ENCODE data around the gene GABRB3.
"Not testable (repeated sequence)": the region's sequence is repeated elsewhere in the genome, so short reads cannot be mapped to it uniquely, and the experiment has no call there.

GABRB3 gene

DNA sequence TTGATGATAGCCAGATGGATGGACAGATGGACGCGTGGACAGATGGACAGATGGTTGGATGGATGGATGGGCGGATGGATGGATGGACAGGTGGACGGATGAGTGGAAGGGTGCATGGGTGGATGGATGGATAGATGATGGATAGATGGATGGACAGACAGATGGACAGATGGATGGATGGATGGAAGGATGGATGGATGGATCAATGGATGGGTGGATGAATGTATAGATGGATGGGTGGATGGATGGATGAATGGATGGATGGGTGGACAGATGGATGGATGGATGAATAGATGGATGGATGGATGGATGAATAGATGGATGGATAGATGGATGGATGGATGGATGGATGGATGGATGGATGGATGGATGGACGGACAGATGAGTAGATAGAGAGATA is 40.9 kb downstream of the GABRB3 start:
- DNase-seq, result no peak

DNA sequence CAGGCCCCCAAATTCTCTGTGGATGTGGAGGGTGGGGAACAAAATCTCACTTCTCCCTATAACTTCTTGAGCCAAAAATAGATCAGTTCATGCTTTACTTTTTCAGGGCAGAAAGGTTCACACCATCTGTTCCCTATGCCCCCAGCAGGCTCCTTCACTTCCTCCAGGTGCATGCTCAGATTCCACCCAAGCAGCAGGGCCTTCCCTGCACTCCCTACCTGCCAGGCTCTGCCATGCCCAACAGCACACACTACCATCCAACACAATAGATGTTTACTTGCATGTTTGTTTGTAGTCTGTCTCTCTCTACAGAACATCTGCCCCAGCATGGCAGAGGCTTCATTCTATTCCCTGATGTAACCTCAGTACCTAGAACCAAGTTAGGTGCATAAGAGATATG is 43.3 kb downstream of the GABRB3 start:
- peak; percentile 48 for DNase-seq

DNA sequence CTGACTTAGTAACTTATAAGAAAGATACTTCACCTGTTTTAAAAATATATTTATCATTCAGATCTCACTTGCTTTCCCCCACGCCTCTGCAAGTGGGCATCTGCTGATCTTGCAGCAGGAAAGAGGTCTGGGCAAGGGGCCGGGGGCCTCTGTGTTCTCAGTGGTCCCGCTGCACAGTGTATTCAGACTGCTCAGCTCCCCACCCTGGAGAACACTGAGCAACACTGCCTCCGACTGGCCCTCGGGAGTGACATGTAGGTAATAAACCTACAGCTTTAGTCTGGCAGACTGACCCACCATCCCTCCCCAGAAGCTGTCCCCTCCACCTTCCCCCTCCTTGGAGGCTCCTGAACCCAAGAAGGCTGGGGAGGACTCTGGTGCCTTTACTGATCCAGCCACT is 43.8 kb downstream of the GABRB3 start:
- no peak for DNase-seq

DNA sequence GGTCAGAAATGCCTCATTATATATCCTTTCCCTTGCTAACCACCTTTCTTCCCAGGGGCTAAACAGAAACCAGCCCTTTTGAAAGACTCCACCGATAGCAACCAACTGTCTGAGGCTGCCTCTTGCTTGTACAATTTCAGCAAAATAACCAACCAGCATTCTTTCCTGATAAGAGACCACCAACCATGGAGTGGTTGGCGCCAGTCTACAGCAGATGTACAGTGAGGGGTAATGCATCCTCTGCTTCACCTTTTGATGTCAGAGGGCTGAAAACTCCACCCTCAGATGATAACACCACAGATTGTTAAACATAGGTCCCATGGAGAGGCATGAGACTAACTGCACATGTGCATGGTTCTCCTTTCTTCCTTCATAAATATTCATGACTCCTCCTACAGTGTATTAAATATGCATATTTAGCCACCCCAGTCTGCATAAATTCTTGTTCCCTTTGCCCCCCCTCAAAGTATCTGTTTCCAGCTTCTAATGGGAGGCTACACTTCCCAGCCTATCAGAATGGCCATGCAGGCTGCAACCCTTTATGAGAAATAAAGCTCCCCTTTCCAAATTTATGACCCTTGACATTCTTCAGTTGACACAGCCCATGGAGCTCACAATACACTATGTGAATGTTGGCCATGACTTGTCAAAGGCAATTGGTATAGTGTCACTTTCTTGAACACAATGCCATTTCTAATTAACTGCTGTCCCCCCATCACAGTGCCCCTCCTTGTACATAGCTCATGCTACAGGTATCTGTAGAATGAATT is 48.3 kb downstream of the GABRB3 start:
- DNase-seq, result no peak

DNA sequence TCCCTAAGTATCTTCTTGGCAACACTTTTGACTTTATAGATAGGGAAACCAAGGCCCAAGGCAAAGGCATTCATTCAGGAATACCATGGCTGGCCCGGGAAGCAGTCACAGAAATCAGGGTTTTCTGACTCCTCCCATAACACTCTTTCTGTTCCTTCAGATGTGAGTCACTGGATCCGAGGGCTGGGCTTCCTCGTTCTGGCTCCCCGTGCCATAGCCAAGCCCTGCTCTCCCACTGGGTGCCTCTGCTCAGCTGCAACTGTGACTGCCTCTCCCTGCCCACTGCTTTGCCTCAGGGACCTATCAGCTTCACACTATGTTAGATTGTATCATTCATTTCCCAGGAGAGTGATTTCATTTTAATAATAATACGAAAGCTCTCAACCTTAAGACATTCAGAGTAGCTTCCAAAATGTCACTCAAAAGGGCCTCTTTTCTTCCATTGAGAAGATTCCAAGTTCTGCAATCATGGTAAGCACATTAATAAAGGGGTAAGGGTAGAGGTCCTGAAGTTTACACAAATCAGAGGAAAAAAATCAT is 50.2 kb downstream of the GABRB3 start:
- no peak for DNase-seq

DNA sequence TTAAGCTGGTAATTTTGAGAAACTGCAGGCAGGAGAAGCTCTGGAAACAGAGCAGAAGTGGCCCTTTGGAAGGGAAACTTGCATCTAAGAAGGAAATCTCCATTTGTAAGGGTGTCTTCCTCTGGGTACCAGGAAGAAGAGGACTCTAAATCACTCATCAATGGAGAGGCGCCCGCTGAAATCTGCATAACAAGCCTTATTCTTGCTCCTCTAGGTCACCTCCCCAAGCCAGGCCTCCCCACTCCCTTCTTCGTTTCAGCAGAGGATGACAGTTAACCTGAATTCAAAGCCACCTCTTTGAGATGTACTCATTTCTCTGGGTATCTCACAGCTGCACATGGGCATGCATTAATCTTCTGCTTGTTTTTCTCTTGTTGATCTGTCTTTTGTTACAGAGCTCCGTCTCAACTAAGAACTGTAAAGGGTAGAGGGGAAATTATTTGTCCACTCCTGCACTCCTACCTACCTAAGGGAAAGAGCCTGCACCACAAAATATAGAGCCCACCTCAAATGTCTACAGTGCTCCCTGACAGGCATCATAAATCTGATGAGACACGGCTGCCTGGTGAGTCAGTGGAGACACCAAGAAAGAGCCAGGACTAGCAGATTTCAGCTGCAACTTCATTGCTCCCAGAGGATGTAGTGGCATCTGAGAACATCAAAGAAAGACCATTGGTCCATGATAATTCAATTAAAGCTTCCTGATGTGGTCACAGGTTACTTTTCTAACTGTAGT is 51.5 kb downstream of the GABRB3 start:
- no peak for DNase-seq

DNA sequence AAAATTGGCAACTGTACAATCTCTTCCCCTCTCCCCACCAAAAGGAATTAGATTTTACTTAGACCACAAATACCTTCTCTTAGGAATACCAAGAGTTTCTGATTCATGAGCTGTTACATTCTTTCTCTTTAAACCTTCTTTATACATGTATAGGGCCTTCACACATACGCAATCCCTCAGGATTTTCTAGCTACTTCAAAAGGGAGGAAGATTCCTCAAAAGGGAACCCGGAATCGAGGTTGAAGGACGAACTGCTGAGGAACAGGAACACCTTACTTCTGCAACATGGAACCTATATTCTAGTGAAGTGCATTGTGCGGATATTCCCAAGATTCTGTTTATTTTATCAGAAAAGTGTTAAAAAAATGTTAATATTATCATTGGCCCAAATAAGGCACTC is 52.3 kb downstream of the GABRB3 start:
- DNase-seq, result no peak

DNA sequence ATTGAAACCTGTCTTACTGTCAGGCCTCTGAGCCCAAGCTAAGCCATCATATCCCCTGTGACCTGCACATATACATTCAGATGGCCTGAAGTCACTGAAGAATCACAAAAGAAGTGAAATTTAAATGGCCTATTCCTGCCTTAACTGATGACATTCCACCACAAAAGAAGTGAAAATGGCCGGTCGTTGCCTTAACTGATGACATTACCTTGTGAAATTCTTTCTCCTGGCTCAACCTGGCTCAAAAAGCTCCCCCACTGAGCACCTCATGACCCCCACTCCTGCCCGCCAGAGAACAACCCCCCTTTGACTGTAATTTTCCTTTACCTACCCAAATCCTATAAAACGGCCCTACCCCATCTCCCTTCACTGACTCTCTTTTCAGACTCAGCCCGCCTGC is 53.0 kb downstream of the GABRB3 start:
- not testable (repeated sequence) for DNase-seq

DNA sequence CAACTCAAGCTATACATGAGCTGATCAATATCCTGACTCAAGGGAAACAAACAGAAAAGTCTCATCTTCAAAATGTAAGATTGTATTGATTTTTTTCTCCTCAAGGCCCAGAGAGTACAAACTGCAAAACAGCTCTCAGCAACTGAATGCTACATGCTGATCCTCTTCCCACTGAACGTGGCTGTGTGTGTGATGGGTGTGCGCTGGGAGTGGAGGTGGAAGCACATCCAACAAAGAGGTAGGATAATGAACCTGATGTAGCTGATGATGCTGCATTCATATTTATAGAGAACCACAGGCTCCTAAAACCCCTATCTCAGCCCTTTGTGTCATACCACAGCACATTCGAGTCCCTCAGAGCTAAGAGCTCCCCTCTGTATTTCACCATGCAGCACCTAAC is 56.8 kb downstream of the GABRB3 start:
- DNase-seq, result no peak

DNA sequence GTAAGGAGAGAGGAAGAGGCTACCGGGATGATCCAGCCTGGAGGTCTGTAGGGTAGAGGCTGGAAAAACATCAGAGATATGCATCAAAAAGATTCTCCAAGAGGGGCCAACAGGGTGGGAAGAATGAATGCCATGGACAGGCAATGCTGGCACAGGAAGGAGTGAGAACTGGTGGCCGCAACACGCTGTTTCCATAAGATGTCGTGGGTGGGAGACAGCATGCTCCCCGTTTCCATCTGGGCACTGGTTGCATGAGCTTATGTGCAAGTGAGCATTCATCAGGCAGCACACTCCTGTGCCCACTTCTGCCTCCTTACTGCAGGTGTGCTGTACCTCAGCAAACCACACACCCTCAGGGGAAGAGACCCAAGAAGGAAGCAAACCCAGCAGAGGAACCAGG is 59.4 kb downstream of the GABRB3 start:
- DNase-seq, result no peak

DNA sequence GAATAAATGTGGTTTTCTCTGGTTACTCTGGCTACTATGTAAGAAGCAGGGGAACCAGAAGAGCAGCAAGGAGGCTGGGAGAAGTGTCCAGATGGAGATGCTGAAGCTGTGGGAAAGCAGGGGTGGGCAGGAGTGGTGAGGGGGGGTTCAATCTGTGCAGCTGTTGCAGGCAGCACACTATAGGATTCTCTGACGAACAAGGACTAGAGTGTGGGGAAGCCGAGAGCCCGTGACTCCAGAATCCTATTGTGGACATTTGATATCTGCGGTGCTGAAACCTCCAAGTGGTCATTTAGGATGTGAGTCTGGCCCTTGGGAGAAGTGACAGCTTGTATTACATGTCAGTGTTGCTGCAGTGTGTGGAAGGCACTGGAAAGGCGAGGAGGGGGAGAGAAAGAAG is 60.5 kb downstream of the GABRB3 start:
- no peak for DNase-seq

DNA sequence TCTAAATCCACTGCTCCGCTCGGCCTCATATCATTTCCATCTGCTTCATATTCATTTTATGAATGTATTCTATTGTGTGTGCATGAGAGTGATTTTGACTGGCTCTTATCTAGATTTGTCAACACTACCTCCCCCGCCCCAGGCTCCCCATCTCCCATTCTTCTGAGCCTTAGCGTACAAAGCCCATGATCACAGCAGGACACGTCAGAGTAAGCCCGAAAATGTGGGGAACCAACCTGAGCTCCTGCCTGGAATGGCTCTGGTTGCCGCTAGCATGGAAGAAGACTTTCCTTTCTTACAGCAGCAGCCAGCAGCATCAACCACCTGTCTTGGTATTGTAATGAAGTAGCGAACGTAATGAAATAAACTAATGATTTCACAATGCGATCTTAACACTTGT is 61.4 kb downstream of the GABRB3 start:
- DNase-seq, result no peak

DNA sequence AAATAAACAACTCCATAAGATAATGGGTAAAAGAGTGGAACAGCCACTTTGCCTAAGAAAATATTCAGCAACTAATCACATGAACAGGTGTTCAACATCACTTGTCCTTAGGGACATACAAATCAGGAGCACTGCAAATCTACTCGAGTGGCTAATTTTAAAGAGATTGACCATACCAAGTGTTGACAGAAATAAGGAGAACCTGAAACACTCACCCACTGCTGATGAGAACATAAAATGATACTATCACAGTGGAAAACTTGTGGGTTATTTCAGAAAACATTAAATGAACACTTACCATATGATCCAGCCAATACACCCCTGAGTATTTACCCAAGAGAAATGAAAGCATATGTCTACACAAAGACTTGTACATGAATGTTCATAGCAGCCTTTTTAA is 70.5 kb downstream of the GABRB3 start:
- peak; percentile 7 for DNase-seq

DNA sequence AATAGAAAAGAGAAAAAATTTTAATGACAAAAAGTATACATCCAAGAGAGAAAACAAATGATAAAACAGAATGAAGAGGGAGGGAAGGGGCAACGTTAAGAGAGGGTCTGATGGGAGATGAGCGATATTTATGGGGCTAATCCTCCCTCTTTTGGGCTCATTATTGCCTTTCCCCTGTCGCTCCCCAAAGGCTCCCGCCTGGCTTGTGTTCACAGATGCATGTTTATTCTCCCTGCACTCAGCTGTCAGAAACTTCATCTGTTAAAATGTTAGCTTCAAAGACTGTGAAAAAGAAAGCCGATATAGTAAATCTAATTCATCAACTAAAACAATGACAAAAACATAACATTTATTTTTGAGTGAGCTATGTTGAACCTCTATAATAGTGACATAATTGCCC is 74.3 kb downstream of the GABRB3 start:
- no peak for DNase-seq

DNA sequence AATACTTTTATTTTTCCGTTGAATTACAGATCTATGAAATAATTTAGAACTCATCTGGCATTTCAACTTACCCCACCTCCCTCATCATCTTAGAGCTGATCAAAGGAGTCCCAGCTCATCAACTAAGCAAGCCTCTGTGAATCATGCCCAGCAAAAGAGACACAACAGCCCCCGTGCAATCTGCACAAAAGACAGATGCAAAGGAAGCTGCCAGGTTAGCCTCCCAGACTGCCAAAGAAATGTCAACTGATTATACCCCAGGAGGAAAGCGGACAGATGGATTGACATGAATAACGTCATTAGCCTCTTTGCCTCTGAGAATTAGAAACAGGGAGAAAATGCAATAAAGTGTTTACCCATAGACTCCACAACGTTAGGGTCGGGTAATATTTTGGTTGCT is 75.0 kb downstream of the GABRB3 start:
- DNase-seq, result no peak

DNA sequence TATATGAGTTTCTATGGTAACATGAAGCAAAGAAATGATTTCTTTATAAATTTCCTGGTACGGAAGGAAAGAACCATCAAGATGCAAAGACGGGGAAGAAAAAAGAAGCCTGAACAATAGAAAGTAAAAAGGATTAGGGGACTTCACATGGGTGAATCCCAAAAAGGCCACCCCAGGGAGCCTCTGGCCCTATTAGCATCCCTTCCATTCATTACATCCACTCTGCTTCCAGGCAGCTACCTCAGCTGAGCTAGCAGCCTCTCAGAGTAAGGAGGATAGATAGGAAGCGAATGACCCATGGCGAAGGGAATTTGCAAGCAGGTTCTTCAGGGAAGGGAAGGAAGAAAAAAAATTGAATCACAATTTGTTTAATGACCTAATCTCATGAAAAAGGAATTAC is 81.6 kb downstream of the GABRB3 start:
- no peak for DNase-seq

DNA sequence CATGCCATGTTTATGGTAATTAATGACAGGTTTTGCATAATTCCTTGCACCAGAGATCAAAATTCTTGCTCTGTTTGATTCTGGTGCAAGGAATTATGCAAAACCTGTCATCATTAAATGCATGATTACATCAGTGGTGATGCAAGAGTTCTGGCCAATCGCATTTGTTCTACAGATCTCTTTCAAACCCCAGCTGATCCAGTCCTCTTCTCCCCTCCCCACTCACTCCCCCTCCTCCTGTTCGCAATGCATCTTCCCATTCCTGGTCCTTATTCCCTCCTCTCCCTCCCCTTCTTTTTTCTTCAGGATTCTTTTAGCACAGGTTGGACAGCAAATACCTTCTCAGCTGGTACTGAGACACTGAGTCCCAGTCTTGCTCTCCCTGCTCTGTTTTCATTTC is 82.1 kb downstream of the GABRB3 start:
- DNase-seq, result no peak

DNA sequence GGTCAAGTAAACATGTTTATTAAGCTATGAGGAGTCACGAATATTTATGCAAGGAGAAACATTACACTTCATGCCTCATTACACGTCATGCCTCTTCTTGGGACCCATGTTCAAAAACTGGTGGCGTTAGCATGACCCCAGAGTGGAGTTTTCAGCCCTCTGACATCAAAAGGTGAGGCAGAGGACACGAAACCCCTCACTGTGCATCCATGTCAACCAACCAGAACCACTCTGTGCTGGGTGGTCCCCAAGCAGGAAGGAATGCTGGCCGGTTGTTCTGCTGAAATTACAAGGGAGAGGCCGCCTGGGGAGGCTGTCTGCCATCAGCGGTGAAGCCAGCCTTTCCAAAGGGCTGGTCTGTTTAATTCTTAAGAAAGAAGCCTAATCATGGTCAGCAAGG is 83.4 kb downstream of the GABRB3 start:
- no peak for DNase-seq

DNA sequence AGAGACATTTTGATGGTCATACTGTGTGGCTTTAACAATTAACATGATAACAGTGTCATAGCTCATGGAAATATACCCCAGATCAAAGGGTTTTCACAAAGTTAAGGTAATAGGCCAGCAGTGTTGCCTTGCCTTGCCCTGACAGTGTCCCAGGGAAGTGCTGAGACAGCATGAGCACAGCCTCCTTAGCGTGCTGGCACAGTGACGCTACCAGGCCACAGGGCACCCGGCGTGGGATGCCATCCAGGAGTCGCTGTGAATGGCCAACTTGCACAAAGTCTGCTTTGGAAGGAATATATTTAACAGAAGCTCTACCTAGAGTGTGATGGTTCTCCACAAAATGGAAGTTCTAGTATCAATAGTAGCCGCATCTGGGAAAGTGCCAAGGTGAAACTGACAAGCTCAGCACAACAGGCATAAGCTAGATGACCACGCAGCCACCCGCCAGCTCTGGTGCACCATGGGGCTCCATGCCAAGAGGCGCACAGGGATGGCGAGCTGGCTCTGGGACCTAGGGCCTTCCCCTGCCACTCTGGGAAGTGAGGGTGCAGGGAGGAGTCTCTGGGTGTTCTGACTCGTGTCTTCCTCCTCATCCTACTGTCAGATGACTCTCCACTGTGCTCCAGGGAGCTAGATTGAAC is 86.2 kb downstream of the GABRB3 start:
- DNase-seq, result no peak

DNA sequence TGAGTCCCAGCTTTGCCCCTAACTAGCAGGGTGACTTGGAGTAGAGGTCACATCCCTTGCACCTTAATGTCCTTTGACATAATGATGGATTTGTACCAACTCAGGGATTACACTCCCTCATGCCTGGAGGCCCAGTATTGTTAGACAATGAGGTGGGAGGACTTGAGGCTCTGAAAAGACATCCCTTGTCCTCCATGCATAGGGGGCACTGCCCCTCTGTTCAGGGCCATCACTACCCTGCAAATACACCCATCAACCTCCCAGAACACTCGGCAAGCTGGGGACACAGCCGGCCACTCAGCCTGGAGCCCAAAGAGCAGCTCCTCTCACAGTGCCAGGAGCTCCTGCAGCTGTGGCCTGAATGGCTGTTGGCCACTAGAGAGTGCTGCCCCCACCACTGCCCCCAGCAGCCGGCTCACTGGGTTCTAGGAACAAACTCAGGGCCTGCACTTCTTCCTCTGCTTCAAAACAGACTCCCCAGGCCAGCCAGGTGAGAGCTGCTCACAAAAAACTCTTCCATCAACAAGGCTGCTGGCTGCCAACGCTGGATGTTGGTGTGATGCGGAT is 90.2 kb downstream of the GABRB3 start:
- no peak for DNase-seq

DNA sequence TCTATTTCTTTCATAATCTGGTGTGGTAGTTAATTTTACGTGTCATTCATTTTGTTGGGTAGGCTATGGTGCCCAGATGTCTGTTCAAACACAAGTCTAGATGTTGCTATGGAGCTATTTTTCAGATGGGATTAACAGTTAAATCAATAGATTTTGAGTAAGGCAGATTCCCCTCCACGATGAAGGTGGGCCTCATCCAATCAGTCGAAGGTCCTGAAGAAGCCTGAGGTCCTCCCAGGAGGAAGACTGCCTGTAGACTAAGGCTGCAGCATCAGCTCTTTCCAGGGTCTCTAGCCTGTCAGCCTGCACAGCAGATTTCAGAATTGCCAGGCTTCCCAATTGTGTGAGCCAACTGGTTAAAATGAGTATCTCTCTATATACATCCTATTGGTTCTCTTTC is 92.9 kb downstream of the GABRB3 start:
- DNase-seq, result no peak

DNA sequence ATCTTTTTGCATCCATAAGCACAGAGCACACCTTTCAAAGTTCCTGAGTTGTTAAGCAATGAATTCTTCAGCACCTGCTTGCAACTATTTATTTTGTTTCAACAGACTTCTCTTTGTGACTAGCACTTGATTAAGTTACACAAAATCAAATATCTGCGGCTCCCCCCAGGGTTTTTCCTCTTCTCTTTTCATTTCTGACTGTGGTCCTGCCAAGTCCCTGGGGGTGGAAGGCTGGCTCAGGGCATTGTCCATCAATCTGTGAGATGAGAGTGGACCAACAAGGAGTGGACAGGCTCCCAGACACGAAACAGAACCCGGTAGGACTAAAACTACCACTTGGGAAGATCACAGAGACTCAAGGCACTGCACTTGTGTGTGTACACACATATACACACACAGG is 96.8 kb downstream of the GABRB3 start:
- no peak for DNase-seq

DNA sequence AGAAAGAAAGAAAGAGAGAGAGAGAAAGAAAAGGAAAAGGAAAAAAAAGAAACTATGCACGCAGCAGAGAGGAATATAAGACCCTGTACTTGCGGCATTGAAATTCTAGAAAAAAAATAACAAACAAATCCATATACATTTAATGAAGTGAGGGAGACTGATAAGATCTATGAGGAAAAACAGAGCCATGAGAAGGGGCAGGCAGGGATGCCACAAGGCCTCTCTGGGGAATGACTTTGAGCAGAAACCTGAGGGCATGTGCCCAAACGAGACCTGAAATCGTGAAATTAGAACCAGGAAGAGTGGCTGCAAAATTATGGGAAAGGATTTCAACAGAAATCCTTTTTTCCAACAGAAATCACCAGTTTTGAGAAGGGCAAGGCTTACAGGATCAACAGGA is 98.4 kb downstream of the GABRB3 start:
- no peak for DNase-seq

DNA sequence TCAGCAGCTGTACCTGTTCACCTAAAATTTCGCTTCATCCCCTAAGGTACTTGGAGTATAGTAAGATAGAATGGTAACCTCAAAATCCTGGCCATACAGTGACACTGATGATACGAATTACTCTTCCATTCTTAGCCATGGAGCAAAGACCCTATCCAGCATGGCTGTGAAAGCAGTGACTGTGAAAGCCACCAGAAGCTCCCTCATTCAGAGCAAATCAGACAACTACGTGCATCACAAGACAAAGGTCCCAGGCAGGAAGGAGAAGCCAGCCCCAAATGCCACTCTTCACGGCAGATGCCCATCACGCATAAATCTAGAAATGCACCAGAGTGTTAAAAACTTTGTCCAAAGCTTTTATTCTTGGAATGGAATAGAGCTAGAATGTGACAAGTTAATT is 99.4 kb downstream of the GABRB3 start:
- DNase-seq, result no peak
